Sigmoid colon (tissue), 4 donors: Measurements from ENCODE around the gene TCF12.

Experiments
- EP300 ChIP-seq, 4 donors: sonication (generic); formaldehyde crosslinking; IDR thresholded peaks; one replicate each; pipeline ENCODE4 v1.6.1; 2017; ENCODE audit warnings: antibody characterized with exemption in 4 of 4
- POLR2A ChIP-seq, 2 donors: fragments of 450-650 bp; IDR thresholded peaks; one replicate each; pipeline ENCODE4 v1.6.1; 2016; ENCODE audit warnings: antibody characterized with exemption in 2 of 2, mild to moderate bottlenecking in 2 of 2, moderate library complexity in 2 of 2
- POLR2AphosphoS5 ChIP-seq, 4 donors: sonication (generic); formaldehyde crosslinking; IDR thresholded peaks; one replicate each; pipeline ENCODE4 v1.6.1; 2017; ENCODE audit warnings: antibody characterized with exemption in 4 of 4
- TF ChIP-seq, protein P1 (sequence below), 4 experiments: fragments of 450-650 bp in 3 of 4; fragments of 200-600 bp in 1 of 4; IDR thresholded peaks; one replicate each; pipeline ENCODE4 v1.5.1; 2016 to 2019; ENCODE audit warnings: antibody characterized with exemption in 4 of 4, mild to moderate bottlenecking in 3 of 4, moderate library complexity in 2 of 4

GRCh38 chr15:57263520-57263919 lies 345.1 kb downstream of the TCF12 start:
- TF ChIP-seq POLR2A (IDR thresholded peaks at IDR 0.05): no peak
- TF ChIP-seq, protein P1, sequence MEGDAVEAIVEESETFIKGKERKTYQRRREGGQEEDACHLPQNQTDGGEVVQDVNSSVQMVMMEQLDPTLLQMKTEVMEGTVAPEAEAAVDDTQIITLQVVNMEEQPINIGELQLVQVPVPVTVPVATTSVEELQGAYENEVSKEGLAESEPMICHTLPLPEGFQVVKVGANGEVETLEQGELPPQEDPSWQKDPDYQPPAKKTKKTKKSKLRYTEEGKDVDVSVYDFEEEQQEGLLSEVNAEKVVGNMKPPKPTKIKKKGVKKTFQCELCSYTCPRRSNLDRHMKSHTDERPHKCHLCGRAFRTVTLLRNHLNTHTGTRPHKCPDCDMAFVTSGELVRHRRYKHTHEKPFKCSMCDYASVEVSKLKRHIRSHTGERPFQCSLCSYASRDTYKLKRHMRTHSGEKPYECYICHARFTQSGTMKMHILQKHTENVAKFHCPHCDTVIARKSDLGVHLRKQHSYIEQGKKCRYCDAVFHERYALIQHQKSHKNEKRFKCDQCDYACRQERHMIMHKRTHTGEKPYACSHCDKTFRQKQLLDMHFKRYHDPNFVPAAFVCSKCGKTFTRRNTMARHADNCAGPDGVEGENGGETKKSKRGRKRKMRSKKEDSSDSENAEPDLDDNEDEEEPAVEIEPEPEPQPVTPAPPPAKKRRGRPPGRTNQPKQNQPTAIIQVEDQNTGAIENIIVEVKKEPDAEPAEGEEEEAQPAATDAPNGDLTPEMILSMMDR (IDR thresholded peaks at IDR 0.05): no peak
- TF ChIP-seq EP300 (IDR thresholded peaks at IDR 0.05): no peak
- no peak for TF ChIP-seq POLR2AphosphoS5 (IDR thresholded peaks at IDR 0.05)
